ENCODE measurements around the gene SPEF1. TPM values are rescaled to one million over a fixed set of nuclear protein-coding genes. Genes with fewer than 3 reads are reported as not detected.
A peak's percentile ranks its signal among the peaks of the same experiment; 100 is the strongest.
"Not testable (repeated sequence)": the region's sequence is repeated elsewhere in the genome, so short reads cannot be mapped to it uniquely, and the experiment has no call there.

The SPEF1 gene
- under 0.01 and 0.32 TPM in 2 replicates for total RNA-seq

GRCh38 chr20:3781153-3781910 is at the start of gene SPEF1:
Gene SPEF1, minus strand, starts transcription at chr20:3781448. Its CDS starts 161 bp downstream, at chr20:3781287.
- H3K4me3 ChIP-seq (ENCODE audit: low read depth, low read length), result peak within 1 kb of the TSS; percentile 48
- peak; percentile 52 for TF ChIP-seq CTCF (IDR thresholded peaks at IDR 0.05; ENCODE audit: insufficient read depth, low read depth, low read length)

GRCh38 chr20:3829891-3830290 is 48.6 kb upstream of the SPEF1 start:
- not testable (repeated sequence) for DNase-seq (ENCODE audit: low read depth); H3K4me3 ChIP-seq (ENCODE audit: low read depth, low read length)

More at GRCh38 chr20:3781153-3781910, at the start of gene SPEF1:
- peak; percentile 94 for DNase-seq (ENCODE audit: low read depth)

- no peak for TF ChIP-seq CTCF (IDR thresholded peaks at IDR 0.05; ENCODE audit: insufficient read depth, low read depth, low read length)
- H3K4me3 ChIP-seq (ENCODE audit: low read depth, low read length), result no peak overlapping the region
- no peak for DNase-seq (ENCODE audit: low read depth)
Measured at GRCh38 chr20:3828798-3829197, 47.5 kb upstream of the SPEF1 start.

GRCh38 chr20:3826420-3826819 is 45.2 kb upstream of the SPEF1 start:
- H3K4me3 ChIP-seq (ENCODE audit: low read depth, low read length), result no peak overlapping the region
- no peak for TF ChIP-seq CTCF (IDR thresholded peaks at IDR 0.05; ENCODE audit: insufficient read depth, low read depth, low read length)

GRCh38 chr20:3825526-3825925 is 44.3 kb upstream of the SPEF1 start:
- H3K4me3 ChIP-seq (ENCODE audit: low read depth, low read length), result no peak overlapping the region
- DNase-seq (ENCODE audit: low read depth), result no peak
- TF ChIP-seq CTCF (IDR thresholded peaks at IDR 0.05; ENCODE audit: insufficient read depth, low read depth, low read length), result no peak

More at GRCh38 chr20:3826420-3826819, 45.2 kb upstream of the SPEF1 start:
- DNase-seq (ENCODE audit: low read depth), result no peak

- no peak for DNase-seq (ENCODE audit: low read depth)
- no peak overlapping the region for H3K4me3 ChIP-seq (ENCODE audit: low read depth, low read length)
- no peak for TF ChIP-seq CTCF (IDR thresholded peaks at IDR 0.05; ENCODE audit: insufficient read depth, low read depth, low read length)
Measured at GRCh38 chr20:3823881-3824280, 42.6 kb upstream of the SPEF1 start.

GRCh38 chr20:3821996-3822395 is 40.7 kb upstream of the SPEF1 start:
- H3K4me3 ChIP-seq (ENCODE audit: low read depth, low read length), result no peak overlapping the region
- no peak for TF ChIP-seq CTCF (IDR thresholded peaks at IDR 0.05; ENCODE audit: insufficient read depth, low read depth, low read length)
- no peak for DNase-seq (ENCODE audit: low read depth)

Measured in fibroblast of villous mesenchyme (primary cell).